ENCODE data around the gene CSPG5.

CSPG5 gene

GRCh38 chr3:47522082-47522987 lies 56.3 kb downstream of the CSPG5 start (continued):
- TF ChIP-seq ZNF645 (tag by site-specific recombination; IDR thresholded peaks at IDR 0.05): no peak
- 0 out of 2 replicates have a peak, but pooled peaks have one; percentile 68 for TF ChIP-seq REPIN1 (tag by site-specific recombination; IDR thresholded peaks at IDR 0.05; ENCODE audit: low read depth)
- TF ChIP-seq ZNF530 (tag by site-specific recombination; IDR thresholded peaks at IDR 0.05; ENCODE audit: low read depth): no peak
- peak; percentile 40; the same call in 1 of the 2 replicates for TF ChIP-seq ZNF335 (tag by site-specific recombination; conservative IDR thresholded peaks at IDR 0.05)
- no peak for TF ChIP-seq KLF17 (tag by site-specific recombination; IDR thresholded peaks at IDR 0.05)
- peak; percentile 91 for TF ChIP-seq ZNF362 (tag by site-specific recombination; IDR thresholded peaks at IDR 0.05)
- no peak for TF ChIP-seq PRDM6 (tag by site-specific recombination; IDR thresholded peaks at IDR 0.05)
- 0 out of 2 replicates have a peak, but pooled peaks have one; percentile 20 for TF ChIP-seq KLF8 (tag by site-specific recombination; IDR thresholded peaks at IDR 0.05)
- no peak for TF ChIP-seq ZNF48 (tag by site-specific recombination; IDR thresholded peaks at IDR 0.05)
- TF ChIP-seq ZNF513 (tag by site-specific recombination; IDR thresholded peaks at IDR 0.05): no peak
- TF ChIP-seq ZFP41 (tag by site-specific recombination; IDR thresholded peaks at IDR 0.05; ENCODE audit: borderline replicate concordance): no peak
- TF ChIP-seq ZNF518A (tag by site-specific recombination; conservative IDR thresholded peaks at IDR 0.05; ENCODE audit: low read depth): no peak
- no peak for TF ChIP-seq PRDM2 (tag by site-specific recombination; IDR thresholded peaks at IDR 0.05; ENCODE audit: borderline replicate concordance)
- no peak for TF ChIP-seq ZNF843 (tag by site-specific recombination; IDR thresholded peaks at IDR 0.05)
- peak; percentile 60 for TF ChIP-seq ZFHX2 (tag by site-specific recombination; conservative IDR thresholded peaks at IDR 0.05)
- no peak for TF ChIP-seq ZNF280C (tag by site-specific recombination; IDR thresholded peaks at IDR 0.05)
